IPS DF 6.9 (cell line): Measurements from ENCODE around the gene HNRNPU.

Source experiments
- DNase-seq: peaks from one replicate; pipeline ENCODE4 v3.0.0-alpha.2; 2013; ENCODE audit warnings: low read depth, low spot score
- H3K27ac ChIP-seq: one replicate; pipeline ENCODE4 v1.5.1; 2013; ENCODE audit warnings: low read length, control low read depth
- H3K27me3 ChIP-seq: 2 replicates; pipeline ENCODE4 v1.6.1; 2013; ENCODE audit warnings: mild to moderate bottlenecking, low read length; ENCODE audit not compliant: control insufficient read depth, insufficient read depth
- H3K36me3 ChIP-seq: 2 replicates; pipeline ENCODE4 v1.6.1; 2013; ENCODE audit warnings: low read length; ENCODE audit not compliant: control insufficient read depth, insufficient read depth
- H3K4me1 ChIP-seq: 2 replicates; pipeline ENCODE4 v1.6.1; 2013; ENCODE audit warnings: low read length; ENCODE audit not compliant: control insufficient read depth, insufficient read depth
- H3K4me3 ChIP-seq: 2 replicates; pipeline ENCODE4 v1.5.1; 2013; ENCODE audit warnings: mild to moderate bottlenecking, low read length
- H3K9me3 ChIP-seq: 2 replicates; pipeline ENCODE4 v1.6.1; 2013; ENCODE audit warnings: low read length, inconsistent platforms; ENCODE audit not compliant: control insufficient read depth, insufficient read depth
- WGBS: extraction: QIAGEN DNeasy Blood & Tissue Kit; methylation state at CpG from one replicate; pipeline ENCODE4 v1.1.7; 2013; ENCODE audit warnings: mixed read lengths, missing lambda C conversion rate; ENCODE audit not compliant: insufficient read length, insufficient coverage; 5-methylcytosine and 5-hydroxymethylcytosine counted together

Gene HNRNPU

GRCh38 chr1:244826712-244827111, 37.6 kb downstream of the HNRNPU start:
- Histone ChIP-seq H3K4me3 (no peak overlapping the region), H3K9me3 (no peaks in the 10 kb centered on the region), H3K36me3 (no peaks in the 10 kb centered on the region), H3K4me1 (no peaks in the 10 kb centered on the region), H3K27me3 (no peaks in the 10 kb centered on the region), H3K27ac (no peak overlapping the region)
- no peak for DNase-seq
- no CpG with 5 or more reads among the region's 4 CpGs for WGBS

DNA sequence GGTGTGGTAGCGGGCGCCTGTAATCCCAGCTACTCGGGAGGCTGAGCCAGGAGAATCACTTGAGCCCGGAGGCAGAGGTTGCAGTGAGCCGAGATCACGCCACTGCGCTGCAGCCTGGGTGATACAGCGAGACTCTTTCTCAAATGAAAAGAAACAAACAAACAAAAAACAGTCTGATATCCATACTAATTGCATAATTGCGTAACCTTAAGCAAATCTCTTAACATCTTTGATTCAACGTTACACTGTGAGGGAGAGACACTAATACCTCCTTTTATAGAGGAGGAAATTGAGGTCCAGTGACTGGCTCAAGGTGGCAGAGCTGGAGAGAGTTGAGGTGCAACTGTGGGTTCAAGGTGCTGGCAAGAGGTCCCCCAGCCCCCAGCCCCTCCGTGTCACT, 41.5 kb downstream of the HNRNPU start:
- WGBS, result no CpG with 5 or more reads among the region's 11 CpGs
- no peaks in the 10 kb centered on the region for H3K27me3 ChIP-seq
- H3K4me1 ChIP-seq, result no peaks in the 10 kb centered on the region
- H3K4me3 ChIP-seq, result no peak overlapping the region
- no peaks in the 10 kb centered on the region for H3K9me3 ChIP-seq
- no peak overlapping the region for H3K27ac ChIP-seq
- no peak for DNase-seq
- no peaks in the 10 kb centered on the region for H3K36me3 ChIP-seq

DNA sequence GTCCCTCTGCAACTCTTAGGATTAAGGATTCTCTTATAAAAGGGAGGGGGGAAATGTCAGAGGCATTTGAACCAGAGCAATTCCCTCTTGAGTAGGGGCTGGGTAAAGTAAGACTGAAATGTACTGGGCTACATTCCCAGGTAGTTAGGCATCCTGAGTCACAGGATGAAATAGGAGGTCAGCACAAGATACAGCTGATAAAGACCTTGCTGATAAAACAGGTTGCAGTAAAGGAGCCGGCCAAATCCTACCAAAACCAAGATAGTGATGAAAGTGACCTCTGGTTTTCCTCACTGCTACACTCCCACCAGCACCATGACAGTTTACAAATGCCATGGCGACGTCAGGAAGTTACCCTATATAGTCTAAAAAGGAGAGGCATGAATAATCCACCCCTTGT, 43.2 kb downstream of the HNRNPU start:
- no peak overlapping the region for H3K4me3 ChIP-seq
- no CpG with 5 or more reads among the region's 3 CpGs for WGBS
- no peak overlapping the region for H3K27ac ChIP-seq
- no peaks in the 10 kb centered on the region for H3K9me3 ChIP-seq
- H3K27me3 ChIP-seq, result no peaks in the 10 kb centered on the region
- no peaks in the 10 kb centered on the region for H3K36me3 ChIP-seq
- DNase-seq, result no peak
- H3K4me1 ChIP-seq, result no peaks in the 10 kb centered on the region

GRCh38 chr1:244820131-244820530, 44.2 kb downstream of the HNRNPU start:
- no CpG with 5 or more reads among the region's 2 CpGs for WGBS
- no peak for DNase-seq
- H3K27ac ChIP-seq, result no peak overlapping the region

DNA sequence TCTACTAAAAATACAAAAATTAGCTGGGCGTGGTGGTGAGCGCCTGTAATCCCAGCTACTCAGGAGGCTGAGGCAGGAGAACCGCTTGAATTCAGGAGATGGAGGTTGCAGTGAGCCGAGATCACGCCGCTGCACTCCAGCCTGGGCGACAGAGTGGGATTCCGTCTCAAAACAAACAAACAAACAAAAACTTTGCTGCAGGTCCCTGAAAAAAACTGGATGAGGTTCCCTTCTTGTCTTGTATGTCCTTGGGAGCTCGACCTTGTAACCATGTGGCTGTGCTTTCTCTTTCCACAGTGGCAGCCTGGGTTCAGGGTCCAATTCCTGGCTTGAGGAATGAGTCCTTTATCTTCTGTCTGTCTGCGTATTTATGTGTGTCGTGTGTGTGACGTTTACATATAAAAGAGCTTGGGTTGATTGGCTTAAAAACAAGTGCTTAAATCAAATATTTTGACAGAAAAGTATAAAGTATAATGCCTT, 46.9 kb downstream of the HNRNPU start:
- H3K9me3 ChIP-seq, result no peaks in the 10 kb centered on the region
- no peaks in the 10 kb centered on the region for H3K36me3 ChIP-seq
- no peak overlapping the region for H3K27ac ChIP-seq
- H3K4me1 ChIP-seq, result no peaks in the 10 kb centered on the region
- WGBS, result no CpG with 5 or more reads among the region's 12 CpGs
- no peak for DNase-seq
- no peak overlapping the region; the same call in 1 of the 2 replicates for H3K4me3 ChIP-seq
- no peaks in the 10 kb centered on the region for H3K27me3 ChIP-seq

More at GRCh38 chr1:244820131-244820530, 44.2 kb downstream of the HNRNPU start:
- H3K4me3 ChIP-seq, result no peak overlapping the region
- H3K36me3 ChIP-seq, result no peaks in the 10 kb centered on the region
- no peaks in the 10 kb centered on the region for H3K4me1 ChIP-seq
- H3K9me3 ChIP-seq, result no peaks in the 10 kb centered on the region
- H3K27me3 ChIP-seq, result no peaks in the 10 kb centered on the region

GRCh38 chr1:244815600-244816099, 48.7 kb downstream of the HNRNPU start:
- Histone ChIP-seq H3K9me3 (no peaks in the 10 kb centered on the region), H3K36me3 (no peaks in the 10 kb centered on the region), H3K27ac (no peak overlapping the region), H3K27me3 (no peaks in the 10 kb centered on the region), H3K4me1 (no peaks in the 10 kb centered on the region), H3K4me3 (peak overlapping the region; percentile 26; the same call in 1 of the 2 replicates)
- peak; percentile 76 for DNase-seq
- WGBS, result no CpG with 5 or more reads among the region's 15 CpGs

GRCh38 chr1:244813327-244813726, 51.0 kb downstream of the HNRNPU start:
- H3K4me1 ChIP-seq, result no peaks in the 10 kb centered on the region
- no peaks in the 10 kb centered on the region for H3K36me3 ChIP-seq
- H3K4me3 ChIP-seq, result no peak overlapping the region
- DNase-seq, result no peak
- no peak overlapping the region for H3K27ac ChIP-seq
- H3K9me3 ChIP-seq, result no peaks in the 10 kb centered on the region
- no peaks in the 10 kb centered on the region for H3K27me3 ChIP-seq
- WGBS, result no CpG with 5 or more reads among the region's 6 CpGs

DNA sequence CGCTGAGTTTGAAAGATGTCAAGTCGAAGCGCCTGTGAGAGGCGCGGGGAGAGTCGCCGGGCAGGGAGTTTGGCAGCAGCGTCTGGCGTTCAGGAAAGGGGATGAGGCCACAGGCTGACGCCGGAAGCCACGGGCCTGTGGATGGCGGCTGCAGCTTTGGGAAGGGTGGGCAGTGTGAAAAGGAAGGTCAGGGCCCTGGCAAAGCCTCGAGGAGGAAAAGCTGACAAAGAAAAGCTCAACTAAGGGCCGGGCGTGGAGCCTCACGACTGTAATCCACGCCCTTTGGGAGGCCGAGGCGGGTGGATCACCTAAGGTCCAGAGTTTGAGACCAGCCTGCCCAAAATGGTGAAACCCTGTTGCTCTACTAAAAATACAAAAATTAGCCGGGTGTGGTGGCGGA, 54.1 kb downstream of the HNRNPU start:
- Histone ChIP-seq H3K27ac (no peak overlapping the region), H3K4me1 (no peaks in the 10 kb centered on the region), H3K27me3 (no peaks in the 10 kb centered on the region), H3K4me3 (no peak overlapping the region), H3K9me3 (no peaks in the 10 kb centered on the region), H3K36me3 (no peaks in the 10 kb centered on the region)
- no CpG with 5 or more reads among the region's 22 CpGs for WGBS
- no peak for DNase-seq

DNA sequence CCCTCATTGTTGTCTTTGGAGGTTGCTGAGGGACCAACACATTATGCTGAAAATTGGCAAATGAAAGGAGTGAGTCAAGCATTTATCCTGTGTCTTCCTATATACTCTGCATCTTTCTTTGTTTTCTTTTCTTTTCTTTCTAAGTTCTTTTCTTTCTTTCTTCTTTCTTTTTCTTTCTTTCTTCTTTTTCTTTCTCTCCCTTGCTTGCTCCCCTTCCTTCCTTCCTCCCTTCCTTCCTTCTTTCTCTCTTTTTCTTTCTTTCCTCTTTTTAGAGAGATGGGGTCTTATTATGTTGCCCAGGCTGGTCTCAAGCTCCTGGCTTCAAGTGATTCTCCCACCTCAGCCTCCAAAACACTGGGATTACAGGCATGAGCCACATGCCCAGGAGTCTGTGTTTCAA, 57.2 kb downstream of the HNRNPU start:
- no peak for DNase-seq
- Histone ChIP-seq H3K9me3 (no peaks in the 10 kb centered on the region), H3K27me3 (no peaks in the 10 kb centered on the region), H3K4me3 (no peak overlapping the region), H3K27ac (no peak overlapping the region), H3K4me1 (no peaks in the 10 kb centered on the region), H3K36me3 (no peaks in the 10 kb centered on the region)

- no CpG with 5 or more reads among the region's 8 CpGs for WGBS
These were observed 59.5 kb downstream of the HNRNPU start for GRCh38 chr1:244804841-244805240.

GRCh38 chr1:244802556-244803239, 61.6 kb downstream of the HNRNPU start:
- Histone ChIP-seq H3K27ac (no peak overlapping the region), H3K36me3 (no peaks in the 10 kb centered on the region), H3K9me3 (no peaks in the 10 kb centered on the region), H3K4me3 (no peak overlapping the region), H3K4me1 (no peaks in the 10 kb centered on the region), H3K27me3 (no peaks in the 10 kb centered on the region)
- no CpG with 5 or more reads among the region's 16 CpGs for WGBS
- no peak for DNase-seq

More at GRCh38 chr1:244804841-244805240, 59.5 kb downstream of the HNRNPU start:
- Histone ChIP-seq H3K27me3 (no peaks in the 10 kb centered on the region), H3K4me1 (no peaks in the 10 kb centered on the region), H3K27ac (no peak overlapping the region), H3K36me3 (no peaks in the 10 kb centered on the region), H3K9me3 (no peaks in the 10 kb centered on the region), H3K4me3 (no peak overlapping the region)
- DNase-seq, result no peak
